ENCODE results near the gene RACK1. TPM values are rescaled to one million over a fixed set of nuclear protein-coding genes. Genes with fewer than 3 reads are reported as not detected.

RACK1 gene
- polyA plus RNA-seq, 1 donor (not counting 4 experiments of a cell fraction or from before 2014, with no cell fraction given) = 3,291 TPM

GRCh38 chr5:181193656-181194055, 50.0 kb downstream of the RACK1 start:
- peaks cover 2% of the 10 kb centered on the region for H3K79me2 ChIP-seq (ENCODE audit: control insufficient read depth, insufficient read depth, low read length)
- H3K4me2 ChIP-seq (ENCODE audit: control insufficient read depth, extremely low read depth, insufficient read depth, low read depth, low read length) = no peak overlapping the region
- H3K36me3 ChIP-seq (ENCODE audit: control insufficient read depth in 2 of 2, extremely low read depth in 1 of 2, insufficient read depth in 2 of 2, low read length in 2 of 2) = peaks cover 9 to 12% of the 10 kb centered on the region in 2 experiments
- no peak overlapping the region for H3K9ac ChIP-seq (ENCODE audit: control insufficient read depth, extremely low read depth, insufficient read depth, low read length)
- no peak overlapping the region for H3K27ac ChIP-seq (ENCODE audit: control insufficient read depth, insufficient read depth, low read length)
- H3K4me3 ChIP-seq (ENCODE audit: control insufficient read depth in 2 of 3, extremely low read depth in 1 of 3, insufficient read depth in 2 of 3, low read depth in 1 of 3, low read length in 3 of 3) = no peak overlapping the region
- H3K9me1 ChIP-seq (ENCODE audit: control insufficient read depth, extremely low read depth, insufficient read depth, low read length) = no peaks in the 10 kb centered on the region
- DNase-seq (ENCODE audit: low read depth, low spot score) = no peak
- no peak for FAIRE-seq
- no peaks in the 10 kb centered on the region for H3K27me3 ChIP-seq (ENCODE audit: control insufficient read depth, extremely low read depth, insufficient read depth, low read length)
- no peaks in the 10 kb centered on the region for H4K20me1 ChIP-seq (ENCODE audit: control insufficient read depth, extremely low read depth, insufficient read depth, low read length)
- peaks cover 10% of the 10 kb centered on the region for H3K4me1 ChIP-seq (ENCODE audit: control insufficient read depth, extremely low read depth, insufficient read depth, low read length)
- dilution Hi-C loops (cut with MboI; ENCODE audit: extremely low pct_ligation_motif_present, low sequenced_read_pairs) = no loop called here
- TF ChIP-seq CTCF (optimal IDR thresholded peaks at IDR 0.05 in 1 of 3, IDR thresholded peaks at IDR 0.05 in 1 of 3, conservative IDR thresholded peaks at IDR 0.05 in 1 of 3; ENCODE audit: extremely low read depth in 1 of 3, insufficient read depth in 2 of 3, low read length in 3 of 3) (no peak), EZH2 (IDR thresholded peaks at IDR 0.05; ENCODE audit: low read length) (no peak)
- no peaks in the 10 kb centered on the region for H3K9me3 ChIP-seq (ENCODE audit: control insufficient read depth, low read depth, low read length)
- H2AFZ ChIP-seq (ENCODE audit: control insufficient read depth, low read length) = no peak overlapping the region

GRCh38 chr5:181192337-181193046, 51.2 kb downstream of the RACK1 start:
- no peak for DNase-seq (ENCODE audit: low read depth, low spot score)

More at GRCh38 chr5:181192337-181193046, 51.2 kb downstream of the RACK1 start:
- Histone ChIP-seq H3K9me1 (ENCODE audit: control insufficient read depth, extremely low read depth, insufficient read depth, low read length) (no peaks in the 10 kb centered on the region), H4K20me1 (ENCODE audit: control insufficient read depth, extremely low read depth, insufficient read depth, low read length) (peaks cover 2% of the 10 kb centered on the region), H3K4me1 (ENCODE audit: control insufficient read depth, extremely low read depth, insufficient read depth, low read length) (peaks cover 10% of the 10 kb centered on the region), H3K9ac (ENCODE audit: control insufficient read depth, extremely low read depth, insufficient read depth, low read length) (peak overlapping the region; percentile 73), H3K9me3 (ENCODE audit: control insufficient read depth, low read depth, low read length) (no peaks in the 10 kb centered on the region), H3K4me2 (ENCODE audit: control insufficient read depth, extremely low read depth, insufficient read depth, low read depth, low read length) (peak overlapping the region; percentile 90), H2AFZ (ENCODE audit: control insufficient read depth, low read length) (peak overlapping the region; percentile 89), H3K4me3 (ENCODE audit: control insufficient read depth in 2 of 3, extremely low read depth in 1 of 3, insufficient read depth in 2 of 3, low read depth in 1 of 3, low read length in 3 of 3) (peak overlapping the region; percentile 61 to 85 (median 69)), H3K79me2 (ENCODE audit: control insufficient read depth, insufficient read depth, low read length) (peaks cover 2% of the 10 kb centered on the region), H3K27me3 (ENCODE audit: control insufficient read depth, extremely low read depth, insufficient read depth, low read length) (no peaks in the 10 kb centered on the region), H3K36me3 (ENCODE audit: control insufficient read depth in 2 of 2, extremely low read depth in 1 of 2, insufficient read depth in 2 of 2, low read length in 2 of 2) (peaks cover 7 to 12% of the 10 kb centered on the region in 2 experiments), H3K27ac (ENCODE audit: control insufficient read depth, insufficient read depth, low read length) (peak overlapping the region; percentile 42)
- no peak for FAIRE-seq
- TF ChIP-seq EZH2 (IDR thresholded peaks at IDR 0.05; ENCODE audit: low read length) = no peak
- TF ChIP-seq CTCF (optimal IDR thresholded peaks at IDR 0.05 in 1 of 3, IDR thresholded peaks at IDR 0.05 in 1 of 3, conservative IDR thresholded peaks at IDR 0.05 in 1 of 3; ENCODE audit: extremely low read depth in 1 of 3, insufficient read depth in 2 of 3, low read length in 3 of 3) = no peak
- dilution Hi-C loops (cut with MboI; ENCODE audit: extremely low pct_ligation_motif_present, low sequenced_read_pairs) = no loop called here
